Thyroid gland (tissue), 4 donors: Measurements from ENCODE around the gene PARP11. TPM values are rescaled to one million over a fixed set of nuclear protein-coding genes. Genes with fewer than 3 reads are reported as not detected.

Source experiments
- DNase-seq, 2 donors: peaks; one replicate each; pipeline ENCODE4 v3.0.0-alpha.2; 2019
- H3K27ac ChIP-seq, 3 donors: fragments of 200-600 bp; sonication (generic); 1 replicate in 2 of 3; 2 replicates in 1 of 3; pipeline ENCODE4 v1.5.1; 2016 to 2019; ENCODE audit warnings: mild to moderate bottlenecking in 1 of 3, moderate library complexity in 1 of 3
- H3K27me3 ChIP-seq: fragments of 200-600 bp; sonication (generic); one replicate; pipeline ENCODE4 v1.5.1; 2019
- H3K36me3 ChIP-seq, 2 donors: fragments of 200-600 bp; sonication (generic); one replicate each; pipeline ENCODE4 v1.5.1; 2016 to 2019
- H3K4me1 ChIP-seq, 2 donors: fragments of 200-600 bp; sonication (generic); one replicate each; pipeline ENCODE4 v1.5.1; 2017 to 2019
- H3K4me3 ChIP-seq, 3 donors: fragments of 200-600 bp; sonication (generic); replicated peaks in 1 of 3; 1 replicate in 2 of 3; 2 replicates in 1 of 3; pipeline ENCODE4 v1.5.1; 2016; ENCODE audit warnings: mild to moderate bottlenecking in 1 of 3
- H3K9me3 ChIP-seq: fragments of 200-600 bp; sonication (generic); one replicate; pipeline ENCODE4 v1.5.1; 2017
- POLR2A ChIP-seq, 2 donors: fragments of 450-650 bp; IDR thresholded peaks; one replicate each; pipeline ENCODE4 v1.6.1; 2017; ENCODE audit warnings: antibody characterized with exemption in 2 of 2, mild to moderate bottlenecking in 2 of 2, moderate library complexity in 1 of 2
- WGBS, 2 donors: methylation state at CpG; one replicate each; pipeline ENCODE4 v1.1.5; 2017; 5-methylcytosine and 5-hydroxymethylcytosine counted together
- intact Hi-C: fragments of 100-400 bp; cut with DNase I; formaldehyde crosslinking; loops from one replicate; pipeline ENCODE4 v1.15.1; 2023
- total RNA-seq, 4 donors: library from RNA; depleted of rRNA; stranded (reverse); fragments of >200 nt; gene quantifications; one replicate each; pipeline ENCODE4 v1.2.3, GENCODE V29; 2016
- TF ChIP-seq, protein P1 (sequence below), 6 experiments: fragments of 200-600 bp in 3 of 6; fragments of 450-650 bp in 3 of 6; sonication (generic) in 3 of 6; IDR thresholded peaks; one replicate each; pipeline ENCODE4 v1.5.1; 2016 to 2019; ENCODE audit warnings: antibody characterized with exemption in 6 of 6, mild to moderate bottlenecking in 2 of 6, inconsistent platforms in 1 of 6, moderate library complexity in 1 of 6

PARP11 gene
- total RNA-seq, 4 donors from 2014 or later = 8.7 to 26.2 (median 15.4) TPM

DNA sequence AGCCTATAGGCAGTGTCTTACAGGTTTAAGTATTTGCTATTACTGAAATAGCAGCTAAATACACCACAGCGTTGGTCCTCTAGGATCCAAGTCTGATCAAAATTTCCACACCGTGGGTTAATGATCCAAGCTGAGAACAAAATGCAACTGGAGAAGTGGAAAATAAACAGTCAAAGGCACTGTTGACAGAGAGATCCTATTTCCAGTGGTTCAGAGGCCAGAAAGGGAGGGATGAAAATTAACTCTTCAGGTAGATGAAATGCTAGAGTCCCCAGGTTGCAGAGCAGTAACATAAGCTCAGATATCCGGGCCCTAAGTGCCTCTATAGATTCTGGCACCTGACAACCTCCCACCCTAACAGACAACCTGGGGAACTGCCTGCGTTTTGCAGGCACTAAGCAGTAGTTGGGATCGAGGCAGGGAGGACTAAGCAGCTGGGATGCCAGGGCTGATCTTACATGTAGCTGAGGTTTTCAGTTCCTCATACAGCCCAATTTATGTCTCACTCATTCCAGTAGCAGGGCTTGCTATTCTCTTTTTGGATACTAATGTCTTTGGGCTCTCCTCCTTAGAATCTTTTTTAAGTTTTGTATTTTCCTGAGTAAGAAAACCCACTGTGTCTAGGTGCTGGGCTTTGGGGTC, 77.6 kb downstream of the PARP11 start:
- TF ChIP-seq, protein P1, sequence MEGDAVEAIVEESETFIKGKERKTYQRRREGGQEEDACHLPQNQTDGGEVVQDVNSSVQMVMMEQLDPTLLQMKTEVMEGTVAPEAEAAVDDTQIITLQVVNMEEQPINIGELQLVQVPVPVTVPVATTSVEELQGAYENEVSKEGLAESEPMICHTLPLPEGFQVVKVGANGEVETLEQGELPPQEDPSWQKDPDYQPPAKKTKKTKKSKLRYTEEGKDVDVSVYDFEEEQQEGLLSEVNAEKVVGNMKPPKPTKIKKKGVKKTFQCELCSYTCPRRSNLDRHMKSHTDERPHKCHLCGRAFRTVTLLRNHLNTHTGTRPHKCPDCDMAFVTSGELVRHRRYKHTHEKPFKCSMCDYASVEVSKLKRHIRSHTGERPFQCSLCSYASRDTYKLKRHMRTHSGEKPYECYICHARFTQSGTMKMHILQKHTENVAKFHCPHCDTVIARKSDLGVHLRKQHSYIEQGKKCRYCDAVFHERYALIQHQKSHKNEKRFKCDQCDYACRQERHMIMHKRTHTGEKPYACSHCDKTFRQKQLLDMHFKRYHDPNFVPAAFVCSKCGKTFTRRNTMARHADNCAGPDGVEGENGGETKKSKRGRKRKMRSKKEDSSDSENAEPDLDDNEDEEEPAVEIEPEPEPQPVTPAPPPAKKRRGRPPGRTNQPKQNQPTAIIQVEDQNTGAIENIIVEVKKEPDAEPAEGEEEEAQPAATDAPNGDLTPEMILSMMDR (IDR thresholded peaks at IDR 0.05) = no peak
- TF ChIP-seq POLR2A (IDR thresholded peaks at IDR 0.05) = no peak
- H3K9me3 ChIP-seq = no peaks in the 10 kb centered on the region
- H3K27ac ChIP-seq = no peak overlapping the region
- intact Hi-C loops = no loop called here
- WGBS, 2 donors = 45 to 51% methylated on average over 5 of the region's 5 CpGs
- H3K4me1 ChIP-seq = no peaks in the 10 kb centered on the region
- H3K27me3 ChIP-seq = no peaks in the 10 kb centered on the region
- no peaks in the 10 kb centered on the region for H3K36me3 ChIP-seq
- H3K4me3 ChIP-seq = no peak overlapping the region
- no peak for DNase-seq

DNA sequence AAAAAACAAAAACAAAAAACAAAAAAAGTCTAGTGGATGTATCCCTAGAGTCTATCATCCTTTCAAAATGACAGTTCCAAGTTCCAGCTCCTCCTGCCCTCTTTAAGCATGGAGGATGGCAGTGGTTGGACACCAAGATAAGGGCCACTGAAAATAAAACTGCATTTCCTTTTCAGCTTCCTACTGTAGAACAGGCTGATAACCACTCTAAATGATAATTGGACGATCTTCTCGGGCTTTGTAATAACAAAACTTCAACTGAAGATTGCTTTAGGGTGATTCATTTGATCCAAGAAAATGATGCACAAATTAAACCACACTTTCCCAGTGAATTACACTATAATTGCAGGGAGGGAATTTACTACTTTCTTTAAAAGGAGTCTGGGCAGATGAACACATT, 78.1 kb downstream of the PARP11 start:
- no peak for DNase-seq
- Histone ChIP-seq H3K27me3 (no peaks in the 10 kb centered on the region), H3K36me3 (no peaks in the 10 kb centered on the region), H3K27ac (no peak overlapping the region), H3K9me3 (no peaks in the 10 kb centered on the region), H3K4me1 (no peaks in the 10 kb centered on the region), H3K4me3 (no peak overlapping the region)
- intact Hi-C loops = no loop called here
- 48 to 58% methylated on average over 2 of the region's 2 CpGs for WGBS, 2 donors
- TF ChIP-seq, protein P1 (IDR thresholded peaks at IDR 0.05) = no peak
- TF ChIP-seq POLR2A (IDR thresholded peaks at IDR 0.05) = no peak

DNA sequence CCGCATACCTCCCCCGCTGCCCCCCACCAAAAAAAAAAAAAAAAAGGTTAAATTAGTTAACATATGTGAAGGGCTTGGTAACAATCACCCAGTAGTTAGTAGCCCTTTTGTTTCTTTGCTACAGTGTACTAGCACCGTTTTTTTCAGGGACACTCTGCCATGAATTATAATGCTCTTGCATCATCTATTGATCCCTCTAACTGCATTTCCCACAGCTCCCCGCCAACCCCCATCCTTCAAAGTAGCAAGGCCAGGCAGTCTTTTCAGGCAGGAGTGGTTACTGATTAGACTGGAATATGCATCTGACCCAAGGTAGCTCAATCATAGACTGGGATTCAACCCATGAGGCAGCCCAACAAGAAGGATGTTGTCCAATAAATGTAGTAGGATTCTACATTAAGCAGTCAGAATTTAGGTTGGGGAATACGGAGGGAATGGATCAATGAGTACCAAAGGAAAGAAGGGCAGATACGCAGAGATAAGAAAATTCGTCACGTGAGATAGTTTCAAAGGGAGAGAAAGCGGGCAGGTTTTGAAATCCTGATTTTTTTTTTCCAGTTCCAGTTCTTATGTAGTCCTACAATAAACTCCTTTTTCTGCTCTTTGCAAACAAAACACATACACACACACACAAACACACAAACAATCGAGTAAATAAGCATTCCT, 80.4 kb downstream of the PARP11 start:
- 92 to 95% methylated on average over 10 of the region's 10 CpGs for WGBS, 2 donors
- Histone ChIP-seq H3K27me3 (no peaks in the 10 kb centered on the region), H3K27ac (no peak overlapping the region), H3K4me1 (no peaks in the 10 kb centered on the region), H3K36me3 (no peaks in the 10 kb centered on the region), H3K4me3 (no peak overlapping the region), H3K9me3 (no peaks in the 10 kb centered on the region)
- TF ChIP-seq, protein P1 (IDR thresholded peaks at IDR 0.05) = no peak
- TF ChIP-seq POLR2A (IDR thresholded peaks at IDR 0.05) = no peak
- DNase-seq = no peak
- intact Hi-C loops = no loop called here

DNA sequence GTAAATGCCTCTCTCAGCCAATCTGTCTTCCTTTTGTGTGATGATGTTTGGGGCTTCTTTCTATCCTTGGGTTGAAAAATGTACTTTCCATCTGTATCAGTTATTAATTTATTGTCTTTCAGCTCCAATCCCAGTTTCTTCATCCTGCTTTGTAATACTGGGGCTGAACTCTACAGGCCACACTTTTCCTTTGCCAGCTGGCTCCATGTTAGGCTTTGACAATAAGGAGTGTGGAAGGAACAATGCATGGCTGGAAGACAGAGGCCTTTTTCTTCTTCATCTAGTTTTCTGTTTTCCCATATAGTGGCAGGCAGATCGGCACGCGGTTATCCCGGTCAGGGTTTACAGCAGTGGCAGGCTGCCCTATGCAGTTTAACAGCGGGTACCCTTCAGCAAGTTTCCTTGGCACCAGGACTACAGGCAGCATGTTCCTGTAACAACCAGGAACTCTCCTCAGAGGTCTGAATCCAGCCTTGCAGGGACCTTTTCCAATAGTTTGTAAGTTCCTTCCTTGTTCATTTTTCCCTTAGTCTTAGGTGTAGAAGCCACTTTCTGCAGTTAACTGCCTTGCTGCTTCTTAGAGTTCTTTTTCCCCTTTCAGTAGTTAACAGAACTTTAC, 81.8 kb downstream of the PARP11 start:
- Histone ChIP-seq H3K4me3 (no peak overlapping the region), H3K27ac (no peak overlapping the region), H3K9me3 (no peaks in the 10 kb centered on the region), H3K27me3 (no peaks in the 10 kb centered on the region), H3K4me1 (no peaks in the 10 kb centered on the region), H3K36me3 (no peaks in the 10 kb centered on the region)
- intact Hi-C loops = no loop called here
- DNase-seq = no peak
- WGBS, 2 donors = 94 to 98% methylated on average over 5 of the region's 5 CpGs
- TF ChIP-seq POLR2A (IDR thresholded peaks at IDR 0.05) = no peak

DNA sequence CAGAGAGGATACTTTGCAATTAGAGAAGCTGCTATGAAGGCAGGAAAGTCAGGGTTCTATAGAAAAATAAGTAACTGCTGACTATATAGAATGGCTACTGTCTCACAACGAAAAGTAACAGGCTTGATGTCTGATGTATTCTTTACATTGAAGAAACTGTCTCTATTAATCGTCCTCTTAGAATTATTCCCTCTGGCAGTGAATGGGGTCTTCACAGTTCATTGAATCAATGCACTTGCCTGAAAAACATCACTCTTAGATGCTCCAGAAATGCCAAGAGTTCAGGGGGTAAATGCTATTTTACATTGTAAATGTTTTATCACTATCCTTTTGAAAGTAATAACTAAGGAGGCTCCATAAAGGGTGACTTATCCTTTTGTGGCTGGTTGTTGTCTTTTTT, 82.6 kb downstream of the PARP11 start:
- no peak for DNase-seq
- no peak overlapping the region for H3K27ac ChIP-seq

More for the DNA sequence above, 82.6 kb downstream of the PARP11 start:
- Histone ChIP-seq H3K9me3 (no peaks in the 10 kb centered on the region), H3K4me1 (no peaks in the 10 kb centered on the region), H3K4me3 (no peak overlapping the region), H3K36me3 (no peaks in the 10 kb centered on the region), H3K27me3 (no peaks in the 10 kb centered on the region)
- 66 to 80% methylated on average over 2 of the region's 2 CpGs for WGBS, 2 donors
- TF ChIP-seq, protein P1 (IDR thresholded peaks at IDR 0.05) = no peak
- TF ChIP-seq POLR2A (IDR thresholded peaks at IDR 0.05) = no peak
- intact Hi-C loops = no loop called here
